HG03460 (cell line): ENCODE measurements around the gene SCTR.

Source experiments
- ATAC-seq: cut with Tn5 transposase; IDR thresholded peaks from one replicate; pipeline ENCODE4 v1.9.1; 2021; ENCODE audit not compliant: unreplicated experiment

The SCTR gene

GRCh38 chr2:119431976-119432850, 92.1 kb downstream of the SCTR start:
- peak; percentile 10 for ATAC-seq

GRCh38 chr2:119431155-119431975, 92.9 kb downstream of the SCTR start, which contains the start of gene TMEM37:
TSS of gene TMEM37 (plus strand) at chr2:119431854. CDS start at chr2:119431904, 50 bp downstream.
- ATAC-seq, result peak; percentile 60

GRCh38 chr2:119430023-119430498, 94.2 kb downstream of the SCTR start:
- ATAC-seq, result no peak

GRCh38 chr2:119429225-119429981, 94.9 kb downstream of the SCTR start:
- no peak for ATAC-seq

- ATAC-seq, result no peak
These were observed 95.6 kb downstream of the SCTR start for GRCh38 chr2:119428488-119429224.

- ATAC-seq, result no peak
These were observed 96.5 kb downstream of the SCTR start for GRCh38 chr2:119427756-119428155.

- no peak for ATAC-seq
These were observed 97.4 kb downstream of the SCTR start for GRCh38 chr2:119426801-119427395.

- no peak for ATAC-seq
These were observed 97.9 kb downstream of the SCTR start for GRCh38 chr2:119426396-119426675.

GRCh38 chr2:119425620-119426395, 98.5 kb downstream of the SCTR start:
- ATAC-seq, result no peak

- ATAC-seq, result no peak
These were observed 99.2 kb downstream of the SCTR start for GRCh38 chr2:119425119-119425405.

- ATAC-seq, result no peak
These were observed 99.8 kb downstream of the SCTR start for GRCh38 chr2:119424284-119425118.

GRCh38 chr2:119423811-119424210, 100.5 kb downstream of the SCTR start:
- ATAC-seq, result no peak

GRCh38 chr2:119423108-119423444, 101.2 kb downstream of the SCTR start:
- no peak for ATAC-seq

GRCh38 chr2:119422360-119423107, 101.7 kb downstream of the SCTR start:
- ATAC-seq, result no peak

- no peak for ATAC-seq
These were observed 102.5 kb downstream of the SCTR start for GRCh38 chr2:119421741-119422140.

GRCh38 chr2:119421304-119421703, 103.0 kb downstream of the SCTR start:
- no peak for ATAC-seq

GRCh38 chr2:119419803-119420508, 104.3 kb downstream of the SCTR start:
- no peak for ATAC-seq

GRCh38 chr2:119419065-119419464, 105.2 kb downstream of the SCTR start:
- ATAC-seq, result no peak
